Measurements from ENCODE around the gene ERGIC1. TPM values are rescaled to one million over a fixed set of nuclear protein-coding genes. Genes with fewer than 3 reads are reported as not detected.

ERGIC1 gene
- total and polyA plus RNA-seq, 2 of the 13 experiments (the other 11 are each of a cell fraction or from before 2014, with no cell fraction given) = 78.5 to 184 TPM

DNA sequence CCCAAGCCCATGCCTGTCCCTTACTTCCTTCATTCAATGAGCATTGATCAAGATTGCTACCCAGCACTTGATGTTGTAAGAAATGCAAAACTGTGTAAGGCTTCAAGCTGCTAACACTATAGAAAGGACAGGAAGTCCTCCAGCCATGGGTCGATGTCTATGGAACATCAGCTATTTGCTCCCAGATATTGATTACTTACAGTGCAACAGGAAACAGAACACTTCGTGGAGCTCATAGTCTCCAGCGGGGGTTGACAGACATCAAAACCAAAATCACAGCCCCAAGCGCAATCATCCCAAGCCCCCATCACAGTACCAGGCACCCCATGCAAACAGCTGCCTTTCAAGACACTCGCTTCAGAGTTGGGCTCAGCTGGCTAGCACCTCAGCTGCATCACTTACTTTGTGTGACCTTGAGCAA is 36.3 kb upstream of the ERGIC1 start:
- peak; percentile 77 for ATAC-seq
- intact Hi-C loops (cut with micrococcal nuclease; ENCODE audit: unreplicated experiment) = no loop called here
- H3K4me1 ChIP-seq (ENCODE audit: insufficient read depth, low read length) = peaks cover 100% of the 10 kb centered on the region
- H3K79me2 ChIP-seq (ENCODE audit: insufficient read depth, low read length) = no peaks in the 10 kb centered on the region
- peak overlapping the region; percentile 28 for H3K27ac ChIP-seq (ENCODE audit: extremely low read length, insufficient read depth, low read length)
- H3K4me2 ChIP-seq (ENCODE audit: low read depth, low read length) = peak overlapping the region; percentile 65
- no peaks in the 10 kb centered on the region for H3K27me3 ChIP-seq (ENCODE audit: control insufficient read depth in 1 of 2, insufficient read depth in 2 of 2, low read length in 2 of 2)
- POLR2A ChIA-PET = interaction anchor here (1.2 to 4.7 kb wide), 10 partner anchors 8 to 62 kb away, joined by 3 to 54 read pairs (median 10); partner anchors contain the start of gene DUSP1
- in situ Hi-C loops (cut with HindIII; ENCODE audit: extremely low pct_ligation_motif_present, low pct_unique_long_range_greater_than_20kb) = no loop called here
- no peak overlapping the region; the same call in 1 of the 2 replicates for H3K9ac ChIP-seq (ENCODE audit: insufficient read depth, low read depth, low read length)
- H3K36me3 ChIP-seq (replicated peaks in 1 of 2; ENCODE audit: control insufficient read depth in 1 of 2, insufficient read depth in 2 of 2, low read length in 2 of 2) = no peaks in the 10 kb centered on the region
- H2AFZ ChIP-seq (ENCODE audit: low read length) = no peak overlapping the region
- H3K9me3 ChIP-seq (ENCODE audit: low read length) = no peaks in the 10 kb centered on the region
- FAIRE-seq = peak; percentile 26
- H4K20me1 ChIP-seq (ENCODE audit: insufficient read depth, low read length) = no peaks in the 10 kb centered on the region
- H3K4me3 ChIP-seq (replicated peaks in 1 of 3; ENCODE audit: insufficient read depth in 1 of 3, low read depth in 2 of 3, low read length in 3 of 3) = no peak overlapping the region; a peak in 2 of 6 replicates
- WGBS (ENCODE audit: low lambda C conversion rate) = 8% methylated on average over 2 of the region's 5 CpGs
- CTCF ChIA-PET (ENCODE audit: low intra/inter-chr PET ratio, low total read pairs) = no interaction called here
- BruUV-seq (replicated peaks) = no TSS peak
- DNase-seq (ENCODE audit: low spot score) = peak; percentile 54
- TF ChIP-seq KAT2B (IDR thresholded peaks at IDR 0.05; ENCODE audit: borderline replicate concordance, low read depth, low read length) (peak; percentile 98), MEIS1 (CRISPR knock-in tag; IDR thresholded peaks at IDR 0.05; ENCODE audit: borderline replicate concordance) (0 out of 2 replicates have a peak, but pooled peaks have one; percentile 50), MYC (CRISPR knock-in tag; IDR thresholded peaks at IDR 0.05; ENCODE audit: borderline replicate concordance) (no peak), ZNF383 (CRISPR knock-in tag; IDR thresholded peaks at IDR 0.05; ENCODE audit: borderline replicate concordance) (no peak), HNF4G (IDR thresholded peaks at IDR 0.05; ENCODE audit: borderline replicate concordance, low read depth, low read length) (0 out of 2 replicates have a peak, but pooled peaks have one; percentile 6), HNF4G (CRISPR knock-in tag; IDR thresholded peaks at IDR 0.05; ENCODE audit: borderline replicate concordance, low read depth) (no peak), ONECUT2 (CRISPR knock-in tag; IDR thresholded peaks at IDR 0.05) (peak; percentile 94), ZNF263 (CRISPR knock-in tag; IDR thresholded peaks at IDR 0.05) (peak; percentile 27; the same call in 1 of the 2 replicates), ZFP41 (CRISPR knock-in tag; IDR thresholded peaks at IDR 0.05; ENCODE audit: borderline replicate concordance) (no peak), THYN1 (CRISPR knock-in tag; IDR thresholded peaks at IDR 0.05; ENCODE audit: borderline replicate concordance, low read depth) (no peak), KAT8 (CRISPR knock-in tag; IDR thresholded peaks at IDR 0.05) (peak; percentile 60; the same call in 1 of the 2 replicates), NCOA2 (CRISPR knock-in tag; IDR thresholded peaks at IDR 0.05) (peak; percentile 39; the same call in 1 of the 2 replicates), KDM4B (CRISPR knock-in tag; IDR thresholded peaks at IDR 0.05) (no peak), NFIC (IDR thresholded peaks at IDR 0.05; ENCODE audit: low read length) (peak; percentile 42; the same call in 1 of the 2 replicates), ELF3 (CRISPR knock-in tag; IDR thresholded peaks at IDR 0.05) (peak; percentile 82)
- TF ChIP-seq, protein P1, sequence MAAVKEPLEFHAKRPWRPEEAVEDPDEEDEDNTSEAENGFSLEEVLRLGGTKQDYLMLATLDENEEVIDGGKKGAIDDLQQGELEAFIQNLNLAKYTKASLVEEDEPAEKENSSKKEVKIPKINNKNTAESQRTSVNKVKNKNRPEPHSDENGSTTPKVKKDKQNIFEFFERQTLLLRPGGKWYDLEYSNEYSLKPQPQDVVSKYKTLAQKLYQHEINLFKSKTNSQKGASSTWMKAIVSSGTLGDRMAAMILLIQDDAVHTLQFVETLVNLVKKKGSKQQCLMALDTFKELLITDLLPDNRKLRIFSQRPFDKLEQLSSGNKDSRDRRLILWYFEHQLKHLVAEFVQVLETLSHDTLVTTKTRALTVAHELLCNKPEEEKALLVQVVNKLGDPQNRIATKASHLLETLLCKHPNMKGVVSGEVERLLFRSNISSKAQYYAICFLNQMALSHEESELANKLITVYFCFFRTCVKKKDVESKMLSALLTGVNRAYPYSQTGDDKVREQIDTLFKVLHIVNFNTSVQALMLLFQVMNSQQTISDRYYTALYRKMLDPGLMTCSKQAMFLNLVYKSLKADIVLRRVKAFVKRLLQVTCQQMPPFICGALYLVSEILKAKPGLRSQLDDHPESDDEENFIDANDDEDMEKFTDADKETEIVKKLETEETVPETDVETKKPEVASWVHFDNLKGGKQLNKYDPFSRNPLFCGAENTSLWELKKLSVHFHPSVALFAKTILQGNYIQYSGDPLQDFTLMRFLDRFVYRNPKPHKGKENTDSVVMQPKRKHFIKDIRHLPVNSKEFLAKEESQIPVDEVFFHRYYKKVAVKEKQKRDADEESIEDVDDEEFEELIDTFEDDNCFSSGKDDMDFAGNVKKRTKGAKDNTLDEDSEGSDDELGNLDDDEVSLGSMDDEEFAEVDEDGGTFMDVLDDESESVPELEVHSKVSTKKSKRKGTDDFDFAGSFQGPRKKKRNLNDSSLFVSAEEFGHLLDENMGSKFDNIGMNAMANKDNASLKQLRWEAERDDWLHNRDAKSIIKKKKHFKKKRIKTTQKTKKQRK (IDR thresholded peaks at IDR 0.05; ENCODE audit: low read length) = no peak
- TF ChIP-seq, protein P2, sequence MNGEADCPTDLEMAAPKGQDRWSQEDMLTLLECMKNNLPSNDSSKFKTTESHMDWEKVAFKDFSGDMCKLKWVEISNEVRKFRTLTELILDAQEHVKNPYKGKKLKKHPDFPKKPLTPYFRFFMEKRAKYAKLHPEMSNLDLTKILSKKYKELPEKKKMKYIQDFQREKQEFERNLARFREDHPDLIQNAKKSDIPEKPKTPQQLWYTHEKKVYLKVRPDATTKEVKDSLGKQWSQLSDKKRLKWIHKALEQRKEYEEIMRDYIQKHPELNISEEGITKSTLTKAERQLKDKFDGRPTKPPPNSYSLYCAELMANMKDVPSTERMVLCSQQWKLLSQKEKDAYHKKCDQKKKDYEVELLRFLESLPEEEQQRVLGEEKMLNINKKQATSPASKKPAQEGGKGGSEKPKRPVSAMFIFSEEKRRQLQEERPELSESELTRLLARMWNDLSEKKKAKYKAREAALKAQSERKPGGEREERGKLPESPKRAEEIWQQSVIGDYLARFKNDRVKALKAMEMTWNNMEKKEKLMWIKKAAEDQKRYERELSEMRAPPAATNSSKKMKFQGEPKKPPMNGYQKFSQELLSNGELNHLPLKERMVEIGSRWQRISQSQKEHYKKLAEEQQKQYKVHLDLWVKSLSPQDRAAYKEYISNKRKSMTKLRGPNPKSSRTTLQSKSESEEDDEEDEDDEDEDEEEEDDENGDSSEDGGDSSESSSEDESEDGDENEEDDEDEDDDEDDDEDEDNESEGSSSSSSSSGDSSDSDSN (CRISPR knock-in tag; IDR thresholded peaks at IDR 0.05) = 0 out of 2 replicates have a peak, but pooled peaks have one; percentile 19
- TF ChIP-seq, protein P3, sequence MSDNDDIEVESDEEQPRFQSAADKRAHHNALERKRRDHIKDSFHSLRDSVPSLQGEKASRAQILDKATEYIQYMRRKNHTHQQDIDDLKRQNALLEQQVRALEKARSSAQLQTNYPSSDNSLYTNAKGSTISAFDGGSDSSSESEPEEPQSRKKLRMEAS (IDR thresholded peaks at IDR 0.05) = 0 out of 2 replicates have a peak, but pooled peaks have one; percentile 18
- TF ChIP-seq, protein P4, sequence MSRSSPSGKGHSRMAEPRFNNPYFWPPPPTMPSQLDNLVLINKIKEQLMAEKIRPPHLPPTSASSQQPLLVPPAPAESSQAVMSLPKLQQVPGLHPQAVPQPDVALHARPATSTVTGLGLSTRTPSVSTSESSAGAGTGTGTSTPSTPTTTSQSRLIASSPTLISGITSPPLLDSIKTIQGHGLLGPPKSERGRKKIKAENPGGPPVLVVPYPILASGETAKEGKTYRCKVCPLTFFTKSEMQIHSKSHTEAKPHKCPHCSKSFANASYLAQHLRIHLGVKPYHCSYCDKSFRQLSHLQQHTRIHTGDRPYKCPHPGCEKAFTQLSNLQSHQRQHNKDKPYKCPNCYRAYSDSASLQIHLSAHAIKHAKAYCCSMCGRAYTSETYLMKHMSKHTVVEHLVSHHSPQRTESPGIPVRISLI (CRISPR knock-in tag; IDR thresholded peaks at IDR 0.05; ENCODE audit: borderline replicate concordance) = no peak
